HL-60 (cell line): ENCODE data around the gene CRTC1.

Source experiments
- DNase-seq, 2 experiments: peaks; one replicate each; pipeline ENCODE4 v3.0.0-alpha.2; 2010 to 2020; ENCODE audit warnings: low read depth in 1 of 2, low spot score in 1 of 2
- H3K27ac ChIP-seq: fragments of 250-450 bp; sonication (Bioruptor Pico); replicated peaks from 2 replicates; pipeline ENCODE4 v1.5.1; 2020; ENCODE audit warnings: mild to moderate bottlenecking, moderate library complexity
- H3K27me3 ChIP-seq: fragments of 250-450 bp; sonication (Bioruptor Pico); 2 replicates; pipeline ENCODE4 v1.5.1; 2021; ENCODE audit warnings: mild to moderate bottlenecking, moderate library complexity; ENCODE audit not compliant: insufficient read depth, poor library complexity, severe bottlenecking
- H3K4me3 ChIP-seq: replicated peaks from 2 replicates; pipeline ENCODE4 v1.5.1; 2011; ENCODE audit warnings: mild to moderate bottlenecking, control low read depth, low read length; ENCODE audit not compliant: insufficient read depth
- CTCF ChIP-seq: IDR thresholded peaks from one replicate; pipeline ENCODE4 v1.5.1; 2011; ENCODE audit warnings: low read length, control low read depth, inconsistent platforms; ENCODE audit not compliant: insufficient read depth
- GABPA ChIP-seq: IDR thresholded peaks from 2 replicates; pipeline ENCODE4 v1.6.1; 2012; ENCODE audit warnings: low read depth
- POLR2AphosphoS5 ChIP-seq: IDR thresholded peaks from 2 replicates; pipeline ENCODE4 v1.6.1; 2012; ENCODE audit warnings: low read depth
- REST ChIP-seq: IDR thresholded peaks from 2 replicates; pipeline ENCODE4 v1.6.1; 2012; ENCODE audit warnings: low read depth; ENCODE audit not compliant: insufficient replicate concordance
- SPI1 ChIP-seq: IDR thresholded peaks from 2 replicates; pipeline ENCODE4 v1.6.1; 2012; ENCODE audit warnings: low read depth, mild to moderate bottlenecking, borderline replicate concordance

CRTC1 gene

GRCh38 chr19:18712981-18713380 lies 29.5 kb downstream of the CRTC1 start:
- no peak overlapping the region for H3K4me3 ChIP-seq
- H3K27ac ChIP-seq, result no peak overlapping the region
- DNase-seq, result no peak
- TF ChIP-seq CTCF (no peak), REST (no peak), SPI1 (no peak), GABPA (no peak), POLR2AphosphoS5 (no peak)
- no peaks in the 10 kb centered on the region for H3K27me3 ChIP-seq

GRCh38 chr19:18713550-18714117 lies 30.2 kb downstream of the CRTC1 start:
- TF ChIP-seq GABPA (no peak), SPI1 (no peak), POLR2AphosphoS5 (no peak), REST (no peak), CTCF (no peak)
- no peak for DNase-seq

GRCh38 chr19:18715416-18715815 lies 31.9 kb downstream of the CRTC1 start:
- DNase-seq, result no peak
- Histone ChIP-seq H3K27me3 (no peaks in the 10 kb centered on the region), H3K4me3 (no peak overlapping the region), H3K27ac (no peak overlapping the region)
- TF ChIP-seq REST (no peak), POLR2AphosphoS5 (no peak), CTCF (no peak), SPI1 (no peak)

More at GRCh38 chr19:18713550-18714117, 30.2 kb downstream of the CRTC1 start:
- Histone ChIP-seq H3K4me3 (no peak overlapping the region), H3K27me3 (no peaks in the 10 kb centered on the region), H3K27ac (no peak overlapping the region)
